ENCODE data around the gene NSRP1. TPM values are rescaled to one million over a fixed set of nuclear protein-coding genes. Genes with fewer than 3 reads are reported as not detected.

NSRP1 gene
- total RNA-seq, 1 donor = 12.7 TPM

DNA sequence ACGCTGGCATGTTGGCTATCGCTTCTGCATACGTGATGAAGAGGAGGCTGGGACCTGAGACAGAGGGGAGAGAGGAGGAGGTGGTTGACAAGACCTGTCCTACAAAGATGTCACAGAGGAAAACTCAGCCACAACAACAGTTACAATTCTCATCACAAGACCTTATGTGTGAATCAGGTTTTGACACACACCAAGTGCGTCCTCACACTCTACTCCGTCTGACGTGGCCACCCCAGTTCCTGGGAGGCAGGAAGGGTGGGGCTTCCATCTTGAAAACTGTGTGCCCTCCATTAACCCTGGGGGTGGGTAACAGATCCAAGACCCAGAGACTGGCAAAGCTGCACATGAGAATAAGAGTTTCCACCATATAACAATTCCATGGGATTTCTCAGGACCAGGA is 94.8 kb downstream of the NSRP1 start:
- TF ChIP-seq, protein P1, sequence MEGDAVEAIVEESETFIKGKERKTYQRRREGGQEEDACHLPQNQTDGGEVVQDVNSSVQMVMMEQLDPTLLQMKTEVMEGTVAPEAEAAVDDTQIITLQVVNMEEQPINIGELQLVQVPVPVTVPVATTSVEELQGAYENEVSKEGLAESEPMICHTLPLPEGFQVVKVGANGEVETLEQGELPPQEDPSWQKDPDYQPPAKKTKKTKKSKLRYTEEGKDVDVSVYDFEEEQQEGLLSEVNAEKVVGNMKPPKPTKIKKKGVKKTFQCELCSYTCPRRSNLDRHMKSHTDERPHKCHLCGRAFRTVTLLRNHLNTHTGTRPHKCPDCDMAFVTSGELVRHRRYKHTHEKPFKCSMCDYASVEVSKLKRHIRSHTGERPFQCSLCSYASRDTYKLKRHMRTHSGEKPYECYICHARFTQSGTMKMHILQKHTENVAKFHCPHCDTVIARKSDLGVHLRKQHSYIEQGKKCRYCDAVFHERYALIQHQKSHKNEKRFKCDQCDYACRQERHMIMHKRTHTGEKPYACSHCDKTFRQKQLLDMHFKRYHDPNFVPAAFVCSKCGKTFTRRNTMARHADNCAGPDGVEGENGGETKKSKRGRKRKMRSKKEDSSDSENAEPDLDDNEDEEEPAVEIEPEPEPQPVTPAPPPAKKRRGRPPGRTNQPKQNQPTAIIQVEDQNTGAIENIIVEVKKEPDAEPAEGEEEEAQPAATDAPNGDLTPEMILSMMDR (IDR thresholded peaks at IDR 0.05; ENCODE audit: extremely low read depth, low read depth, low read length) = no peak
- Histone ChIP-seq H3K27ac (ENCODE audit: low read depth, low read length) (no peak overlapping the region), H3K9me3 (ENCODE audit: low read depth, low read length) (no peaks in the 10 kb centered on the region), H2AFZ (ENCODE audit: low read length) (no peak overlapping the region), H3K79me2 (ENCODE audit: insufficient read depth, low read length) (no peaks in the 10 kb centered on the region), H3K4me3 (ENCODE audit: insufficient read depth, low read length) (no peak overlapping the region), H3K36me3 (ENCODE audit: insufficient read depth, low read length) (no peaks in the 10 kb centered on the region), H3K4me2 (ENCODE audit: insufficient read depth, low read length) (no peak overlapping the region), H3K4me1 (ENCODE audit: insufficient read depth, low read length) (no peaks in the 10 kb centered on the region), H3K27me3 (ENCODE audit: insufficient read depth, low read length) (peaks cover 2% of the 10 kb centered on the region), H4K20me1 (ENCODE audit: insufficient read depth, low read length) (no peaks in the 10 kb centered on the region)
- no peak for DNase-seq (ENCODE audit: insufficient read length, low spot score, missing footprints)

DNA sequence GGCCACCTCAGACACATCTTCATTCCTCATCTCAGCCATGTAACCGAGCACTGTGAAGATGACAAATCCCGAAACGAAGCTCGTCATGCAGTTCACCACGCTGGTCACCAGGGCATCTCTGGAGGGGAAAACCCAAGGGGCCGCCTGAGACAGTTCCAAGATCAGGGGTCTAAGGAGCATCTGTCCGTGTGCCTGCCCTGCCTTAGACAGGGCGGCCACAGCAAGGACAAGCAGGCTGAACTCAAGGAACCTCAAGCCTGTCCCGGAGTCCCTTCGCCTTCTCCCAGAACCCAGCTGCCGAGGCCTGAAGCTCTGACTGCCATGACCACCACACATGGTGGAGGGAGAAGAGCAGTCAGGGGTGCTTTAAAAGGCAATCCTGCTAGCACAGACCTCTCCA is 96.1 kb downstream of the NSRP1 start:
- no peaks in the 10 kb centered on the region for H3K79me2 ChIP-seq (ENCODE audit: insufficient read depth, low read length)
- no peaks in the 10 kb centered on the region for H3K4me1 ChIP-seq (ENCODE audit: insufficient read depth, low read length)
- H3K9me3 ChIP-seq (ENCODE audit: low read depth, low read length) = no peaks in the 10 kb centered on the region
- peaks cover 2% of the 10 kb centered on the region for H3K27me3 ChIP-seq (ENCODE audit: insufficient read depth, low read length)
- no peak for DNase-seq (ENCODE audit: insufficient read length, low spot score, missing footprints)
- TF ChIP-seq, protein P1 (IDR thresholded peaks at IDR 0.05; ENCODE audit: extremely low read depth, low read depth, low read length) = no peak
- H2AFZ ChIP-seq (ENCODE audit: low read length) = no peak overlapping the region
- H3K36me3 ChIP-seq (ENCODE audit: insufficient read depth, low read length) = no peaks in the 10 kb centered on the region
- no peak overlapping the region for H3K4me2 ChIP-seq (ENCODE audit: insufficient read depth, low read length)
- H4K20me1 ChIP-seq (ENCODE audit: insufficient read depth, low read length) = no peaks in the 10 kb centered on the region
- no peak overlapping the region for H3K27ac ChIP-seq (ENCODE audit: low read depth, low read length)
- H3K4me3 ChIP-seq (ENCODE audit: insufficient read depth, low read length) = no peak overlapping the region

DNA sequence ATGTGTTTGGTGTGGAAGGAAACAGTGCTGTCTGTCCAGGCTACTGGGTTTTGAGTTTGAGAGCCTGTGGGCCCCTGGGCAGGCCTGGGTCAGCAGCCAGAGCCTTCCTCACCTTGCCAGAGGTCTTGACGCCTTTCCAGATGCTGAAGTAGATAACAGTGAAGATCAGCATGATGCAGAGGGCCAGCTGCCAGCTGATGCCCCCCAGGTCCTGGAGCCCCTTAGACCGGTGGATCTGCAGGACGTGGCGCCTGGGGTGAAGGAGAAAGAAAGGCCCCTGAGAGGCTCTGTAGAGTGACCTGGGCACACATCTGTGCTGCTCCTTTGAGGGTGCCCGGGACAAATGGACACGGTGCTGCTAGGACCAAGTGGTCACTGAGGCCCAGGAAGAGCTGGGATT is 100.4 kb downstream of the NSRP1 start:
- no peaks in the 10 kb centered on the region for H3K4me1 ChIP-seq (ENCODE audit: insufficient read depth, low read length)
- H3K79me2 ChIP-seq (ENCODE audit: insufficient read depth, low read length) = no peaks in the 10 kb centered on the region
- no peaks in the 10 kb centered on the region for H4K20me1 ChIP-seq (ENCODE audit: insufficient read depth, low read length)
- no peak overlapping the region for H2AFZ ChIP-seq (ENCODE audit: low read length)
- H3K27ac ChIP-seq (ENCODE audit: low read depth, low read length) = no peak overlapping the region
- H3K4me3 ChIP-seq (ENCODE audit: insufficient read depth, low read length) = no peak overlapping the region
- no peak for DNase-seq (ENCODE audit: insufficient read length, low spot score, missing footprints)
- no peaks in the 10 kb centered on the region for H3K36me3 ChIP-seq (ENCODE audit: insufficient read depth, low read length)
- TF ChIP-seq, protein P1 (IDR thresholded peaks at IDR 0.05; ENCODE audit: extremely low read depth, low read depth, low read length) = no peak
- H3K27me3 ChIP-seq (ENCODE audit: insufficient read depth, low read length) = peaks cover 8% of the 10 kb centered on the region
- H3K4me2 ChIP-seq (ENCODE audit: insufficient read depth, low read length) = no peak overlapping the region
- no peaks in the 10 kb centered on the region for H3K9me3 ChIP-seq (ENCODE audit: low read depth, low read length)

DNA sequence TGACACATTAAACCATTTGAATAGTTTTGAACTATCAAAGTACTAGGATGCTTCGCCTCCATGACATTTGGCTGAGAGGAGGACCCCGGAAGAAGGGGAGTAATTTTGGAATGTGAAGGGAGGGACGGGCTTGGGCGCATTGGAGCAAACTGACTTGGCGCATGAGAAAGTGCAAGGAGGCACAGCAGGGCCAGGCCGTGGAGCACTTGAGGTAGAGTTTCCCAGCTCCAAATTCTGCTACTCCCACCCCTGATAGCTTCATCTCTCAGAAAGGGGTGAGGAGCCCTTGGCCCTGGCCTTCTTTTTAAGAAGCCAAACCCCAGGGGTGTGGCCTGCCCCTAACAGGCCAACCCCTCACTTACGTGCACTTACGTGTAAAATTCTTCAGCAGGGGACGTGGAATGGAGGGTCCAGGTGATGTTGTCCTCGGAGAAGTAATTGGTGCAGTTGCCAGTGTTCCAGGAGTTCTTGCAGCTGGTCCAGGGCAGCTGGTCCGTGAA is 101.2 kb downstream of the NSRP1 start:
- H3K27ac ChIP-seq (ENCODE audit: low read depth, low read length) = no peak overlapping the region
- H4K20me1 ChIP-seq (ENCODE audit: insufficient read depth, low read length) = no peaks in the 10 kb centered on the region
- H3K4me1 ChIP-seq (ENCODE audit: insufficient read depth, low read length) = no peaks in the 10 kb centered on the region
- H3K27me3 ChIP-seq (ENCODE audit: insufficient read depth, low read length) = peaks cover 8% of the 10 kb centered on the region
- no peak overlapping the region for H3K4me2 ChIP-seq (ENCODE audit: insufficient read depth, low read length)
- DNase-seq (ENCODE audit: insufficient read length, low spot score, missing footprints) = no peak
- H3K36me3 ChIP-seq (ENCODE audit: insufficient read depth, low read length) = no peaks in the 10 kb centered on the region
- TF ChIP-seq, protein P1 (IDR thresholded peaks at IDR 0.05; ENCODE audit: extremely low read depth, low read depth, low read length) = no peak
- H3K9me3 ChIP-seq (ENCODE audit: low read depth, low read length) = no peaks in the 10 kb centered on the region
- no peak overlapping the region for H3K4me3 ChIP-seq (ENCODE audit: insufficient read depth, low read length)
- no peaks in the 10 kb centered on the region for H3K79me2 ChIP-seq (ENCODE audit: insufficient read depth, low read length)
- no peak overlapping the region for H2AFZ ChIP-seq (ENCODE audit: low read length)
